Mesothelial cell of epicardium (in vitro differentiated cells): Measurements from ENCODE around the gene RRM1. TPM values are rescaled to one million over a fixed set of nuclear protein-coding genes. Genes with fewer than 3 reads are reported as not detected.
A peak's percentile ranks its signal among the peaks of the same experiment; 100 is the strongest.

Experiments
- DNase-seq, 2 experiments: peaks; one replicate each; pipeline ENCODE4 v3.0.0; 2021; ENCODE audit warnings: low spot score in 2 of 2; ENCODE audit not compliant: unreplicated experiment in 2 of 2
- H3K27ac Mint-ChIP-seq: 2 replicates; pipeline ENCODE4 v1.8.0; 2021; ENCODE audit warnings: mixed read lengths
- H3K27me3 Mint-ChIP-seq: 2 replicates; pipeline ENCODE4 v1.8.0; 2021; ENCODE audit warnings: low read depth, mixed read lengths
- H3K36me3 Mint-ChIP-seq: 2 replicates; pipeline ENCODE4 v1.8.0; 2021; ENCODE audit warnings: mixed read lengths
- H3K4me1 Mint-ChIP-seq: 2 replicates; pipeline ENCODE4 v1.8.0; 2021; ENCODE audit warnings: mixed read lengths
- H3K4me3 Mint-ChIP-seq: 2 replicates; pipeline ENCODE4 v1.8.0; 2021; ENCODE audit warnings: mild to moderate bottlenecking, moderate library complexity, mixed read lengths
- H3K9me3 Mint-ChIP-seq: 2 replicates; pipeline ENCODE4 v1.8.0; 2021; ENCODE audit warnings: mixed read lengths
- total RNA-seq: library from RNA; stranded (reverse); gene quantifications from 3 replicates; pipeline ENCODE4 v1.2.1, GENCODE V29; 2021
- TF ChIP-seq, protein P1 (sequence below): fragments of 200-600 bp; sonication (generic); IDR thresholded peaks from one replicate; pipeline ENCODE4 v1.5.0; 2021; ENCODE audit warnings: antibody characterized with exemption; ENCODE audit not compliant: unreplicated experiment

Gene RRM1
- total RNA-seq, 1 donor from 2014 or later = 58.6 TPM

DNA sequence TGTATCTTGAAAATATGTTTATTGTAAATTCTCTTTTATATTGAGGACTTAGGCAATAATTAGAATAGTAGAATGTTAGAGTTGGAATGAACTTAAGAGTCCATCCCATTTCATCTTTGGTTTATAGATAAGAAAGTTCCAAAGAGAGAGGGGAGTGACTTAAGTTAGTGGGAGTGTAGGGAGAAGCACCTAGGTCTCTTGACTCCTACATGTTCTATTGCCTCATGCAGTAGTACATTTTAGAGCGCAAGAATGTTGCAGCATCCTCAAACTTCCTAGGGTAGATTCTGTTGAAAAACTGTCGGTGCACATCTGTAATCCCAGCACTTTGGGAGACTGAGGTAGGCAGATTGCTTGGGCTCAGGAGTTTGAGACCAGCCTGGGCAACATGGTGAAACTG, 8.7 kb downstream of the RRM1 start:
- no peaks in the 10 kb centered on the region for H3K27me3 Mint-ChIP-seq
- TF ChIP-seq, protein P1, sequence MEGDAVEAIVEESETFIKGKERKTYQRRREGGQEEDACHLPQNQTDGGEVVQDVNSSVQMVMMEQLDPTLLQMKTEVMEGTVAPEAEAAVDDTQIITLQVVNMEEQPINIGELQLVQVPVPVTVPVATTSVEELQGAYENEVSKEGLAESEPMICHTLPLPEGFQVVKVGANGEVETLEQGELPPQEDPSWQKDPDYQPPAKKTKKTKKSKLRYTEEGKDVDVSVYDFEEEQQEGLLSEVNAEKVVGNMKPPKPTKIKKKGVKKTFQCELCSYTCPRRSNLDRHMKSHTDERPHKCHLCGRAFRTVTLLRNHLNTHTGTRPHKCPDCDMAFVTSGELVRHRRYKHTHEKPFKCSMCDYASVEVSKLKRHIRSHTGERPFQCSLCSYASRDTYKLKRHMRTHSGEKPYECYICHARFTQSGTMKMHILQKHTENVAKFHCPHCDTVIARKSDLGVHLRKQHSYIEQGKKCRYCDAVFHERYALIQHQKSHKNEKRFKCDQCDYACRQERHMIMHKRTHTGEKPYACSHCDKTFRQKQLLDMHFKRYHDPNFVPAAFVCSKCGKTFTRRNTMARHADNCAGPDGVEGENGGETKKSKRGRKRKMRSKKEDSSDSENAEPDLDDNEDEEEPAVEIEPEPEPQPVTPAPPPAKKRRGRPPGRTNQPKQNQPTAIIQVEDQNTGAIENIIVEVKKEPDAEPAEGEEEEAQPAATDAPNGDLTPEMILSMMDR = no peak

DNA sequence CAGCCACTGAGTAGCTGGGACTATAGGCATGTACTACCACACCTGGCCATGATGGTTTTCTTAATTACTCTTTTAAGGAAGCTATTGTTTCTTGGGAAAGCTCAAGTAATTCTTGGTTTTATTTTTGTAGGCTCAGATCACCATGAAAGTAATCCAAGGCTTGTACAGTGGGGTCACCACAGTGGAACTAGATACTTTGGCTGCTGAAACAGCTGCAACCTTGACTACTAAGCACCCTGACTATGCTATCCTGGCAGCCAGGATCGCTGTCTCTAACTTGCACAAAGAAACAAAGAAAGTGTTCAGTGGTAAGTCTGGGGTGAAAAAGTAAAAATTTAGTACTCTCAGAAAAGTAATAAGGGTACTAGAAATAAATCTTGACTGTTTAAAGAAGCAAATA, 11.3 kb downstream of the RRM1 start:
- TF ChIP-seq, protein P1 = no peak
- no peaks in the 10 kb centered on the region for H3K27me3 Mint-ChIP-seq
- no peak for DNase-seq
- H3K4me1 Mint-ChIP-seq = no peaks in the 10 kb centered on the region
- no peaks in the 10 kb centered on the region for H3K9me3 Mint-ChIP-seq
- peaks cover 28% of the 10 kb centered on the region for H3K36me3 Mint-ChIP-seq
- H3K27ac Mint-ChIP-seq = no peak overlapping the region
- H3K4me3 Mint-ChIP-seq = no peak overlapping the region

More for the DNA sequence above, 8.7 kb downstream of the RRM1 start:
- H3K9me3 Mint-ChIP-seq = no peaks in the 10 kb centered on the region
- H3K4me3 Mint-ChIP-seq = no peak overlapping the region
- no peak overlapping the region for H3K27ac Mint-ChIP-seq
- H3K36me3 Mint-ChIP-seq = peaks cover 25% of the 10 kb centered on the region
- no peak for DNase-seq
- H3K4me1 Mint-ChIP-seq = peaks cover 4% of the 10 kb centered on the region

DNA sequence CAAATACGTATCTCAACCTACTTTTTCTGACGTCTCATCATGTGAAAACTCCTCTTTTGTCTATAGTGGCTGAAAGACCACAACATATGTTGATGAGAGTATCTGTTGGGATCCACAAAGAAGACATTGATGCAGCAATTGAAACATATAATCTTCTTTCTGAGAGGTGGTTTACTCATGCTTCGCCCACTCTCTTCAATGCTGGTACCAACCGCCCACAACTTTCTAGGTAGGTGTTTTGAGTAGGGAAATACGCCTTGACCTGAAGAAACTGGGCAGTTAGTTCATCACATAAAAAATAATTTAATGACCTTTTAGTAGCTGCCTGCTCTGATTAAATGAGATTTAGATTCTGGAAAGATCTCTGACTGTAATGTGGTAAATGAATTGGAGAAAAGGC, 17.2 kb downstream of the RRM1 start:
- no peak overlapping the region for H3K27ac Mint-ChIP-seq

DNA sequence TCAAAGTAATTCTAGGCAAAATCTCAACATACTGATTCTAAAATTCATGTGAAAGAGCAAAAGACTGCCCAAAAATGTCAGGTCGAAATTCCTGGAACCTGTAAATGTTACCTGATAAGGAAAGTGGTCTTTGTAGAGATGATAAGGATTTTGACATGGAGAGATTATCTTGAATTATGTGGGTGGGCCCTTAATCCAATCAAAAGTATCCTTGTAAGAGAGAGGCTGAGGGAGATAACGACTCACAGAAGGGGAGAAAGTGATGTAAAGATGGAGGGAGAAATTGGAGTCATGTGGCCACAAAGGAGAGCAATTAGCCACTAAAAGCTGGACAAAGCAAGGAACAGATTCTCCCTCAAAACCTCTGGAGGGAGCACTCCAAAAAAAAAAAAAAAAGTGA, 20.5 kb downstream of the RRM1 start:
- TF ChIP-seq, protein P1 = no peak
- H3K4me3 Mint-ChIP-seq = no peak overlapping the region

More for the DNA sequence above, 17.2 kb downstream of the RRM1 start:
- Mint-ChIP-seq H3K4me3 (no peak overlapping the region), H3K36me3 (peaks cover 40% of the 10 kb centered on the region), H3K9me3 (no peaks in the 10 kb centered on the region), H3K27me3 (no peaks in the 10 kb centered on the region), H3K4me1 (no peaks in the 10 kb centered on the region)
- DNase-seq = no peak
- TF ChIP-seq, protein P1 = no peak

DNA sequence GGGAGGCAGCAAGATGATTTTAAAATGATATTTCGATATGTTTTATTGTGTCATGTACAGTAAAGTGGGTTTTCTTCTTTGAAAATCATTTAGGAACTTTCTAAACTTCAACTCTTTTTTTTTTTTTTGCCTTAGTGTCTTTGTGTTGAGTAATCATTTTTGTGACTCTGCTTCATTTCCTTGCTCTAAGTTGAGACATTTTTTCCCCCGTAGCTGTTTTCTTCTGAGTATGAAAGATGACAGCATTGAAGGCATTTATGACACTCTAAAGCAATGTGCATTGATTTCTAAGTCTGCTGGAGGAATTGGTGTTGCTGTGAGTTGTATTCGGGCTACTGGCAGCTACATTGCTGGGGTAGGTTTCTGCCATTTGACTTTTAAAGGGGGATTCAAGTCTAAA, 23.5 kb downstream of the RRM1 start:
- H3K9me3 Mint-ChIP-seq = no peaks in the 10 kb centered on the region
- peaks cover 4% of the 10 kb centered on the region for H3K4me1 Mint-ChIP-seq
- TF ChIP-seq, protein P1 = no peak
- peak overlapping the region; percentile 4 for H3K27ac Mint-ChIP-seq
- no peak overlapping the region for H3K4me3 Mint-ChIP-seq
- H3K27me3 Mint-ChIP-seq = no peaks in the 10 kb centered on the region
- no peak for DNase-seq
- peaks cover 46% of the 10 kb centered on the region for H3K36me3 Mint-ChIP-seq

More for the DNA sequence above, 20.5 kb downstream of the RRM1 start:
- Mint-ChIP-seq H3K27me3 (no peaks in the 10 kb centered on the region), H3K27ac (no peak overlapping the region), H3K36me3 (peaks cover 36% of the 10 kb centered on the region), H3K4me1 (peaks cover 2% of the 10 kb centered on the region), H3K9me3 (no peaks in the 10 kb centered on the region)
- DNase-seq = no peak

DNA sequence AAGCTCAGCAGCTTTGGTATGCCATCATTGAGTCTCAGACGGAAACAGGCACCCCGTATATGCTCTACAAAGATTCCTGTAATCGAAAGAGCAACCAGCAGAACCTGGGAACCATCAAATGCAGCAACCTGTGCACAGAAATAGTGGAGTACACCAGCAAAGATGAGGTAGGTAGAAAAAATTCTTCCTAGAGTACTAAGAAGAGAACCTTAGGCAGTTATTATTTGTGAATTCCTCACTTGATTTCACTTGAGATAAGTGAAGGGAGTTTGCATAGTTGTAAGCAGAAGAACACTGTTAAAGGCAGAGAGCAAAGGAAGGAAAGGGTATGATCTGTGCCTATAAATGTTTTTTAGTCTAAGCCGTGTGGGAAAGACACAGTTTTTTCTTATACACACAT, 28.6 kb downstream of the RRM1 start:
- peaks cover 16% of the 10 kb centered on the region for H3K4me1 Mint-ChIP-seq
- H3K36me3 Mint-ChIP-seq = peaks cover 63% of the 10 kb centered on the region
- H3K27me3 Mint-ChIP-seq = no peaks in the 10 kb centered on the region
- no peak for DNase-seq
- no peak overlapping the region for H3K4me3 Mint-ChIP-seq
- H3K27ac Mint-ChIP-seq = no peak overlapping the region
- TF ChIP-seq, protein P1 = no peak
- no peaks in the 10 kb centered on the region for H3K9me3 Mint-ChIP-seq
